ENCODE data around the gene KCNQ5. TPM values are rescaled to one million over a fixed set of nuclear protein-coding genes. Genes with fewer than 3 reads are reported as not detected.

The KCNQ5 gene
- total and polyA plus RNA-seq, 8 donors = 1.7 to 4.5 (median 2.5) TPM

GRCh38 chr6:72770959-72771358 lies 149.1 kb downstream of the KCNQ5 start:
- TF ChIP-seq, protein P1, sequence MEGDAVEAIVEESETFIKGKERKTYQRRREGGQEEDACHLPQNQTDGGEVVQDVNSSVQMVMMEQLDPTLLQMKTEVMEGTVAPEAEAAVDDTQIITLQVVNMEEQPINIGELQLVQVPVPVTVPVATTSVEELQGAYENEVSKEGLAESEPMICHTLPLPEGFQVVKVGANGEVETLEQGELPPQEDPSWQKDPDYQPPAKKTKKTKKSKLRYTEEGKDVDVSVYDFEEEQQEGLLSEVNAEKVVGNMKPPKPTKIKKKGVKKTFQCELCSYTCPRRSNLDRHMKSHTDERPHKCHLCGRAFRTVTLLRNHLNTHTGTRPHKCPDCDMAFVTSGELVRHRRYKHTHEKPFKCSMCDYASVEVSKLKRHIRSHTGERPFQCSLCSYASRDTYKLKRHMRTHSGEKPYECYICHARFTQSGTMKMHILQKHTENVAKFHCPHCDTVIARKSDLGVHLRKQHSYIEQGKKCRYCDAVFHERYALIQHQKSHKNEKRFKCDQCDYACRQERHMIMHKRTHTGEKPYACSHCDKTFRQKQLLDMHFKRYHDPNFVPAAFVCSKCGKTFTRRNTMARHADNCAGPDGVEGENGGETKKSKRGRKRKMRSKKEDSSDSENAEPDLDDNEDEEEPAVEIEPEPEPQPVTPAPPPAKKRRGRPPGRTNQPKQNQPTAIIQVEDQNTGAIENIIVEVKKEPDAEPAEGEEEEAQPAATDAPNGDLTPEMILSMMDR (IDR thresholded peaks at IDR 0.05) = no peak
- DNase-seq = no peak
- H3K36me3 ChIP-seq = no peaks in the 10 kb centered on the region
- H3K4me3 ChIP-seq = no peak overlapping the region
- no peaks in the 10 kb centered on the region for H3K4me1 ChIP-seq
- H3K27ac ChIP-seq = no peak overlapping the region
- no peak for ATAC-seq
- no peaks in the 10 kb centered on the region for H3K27me3 ChIP-seq
- no peaks in the 10 kb centered on the region for H3K9me3 ChIP-seq
- intact Hi-C loops (cut with DNase I) = no loop called here

GRCh38 chr6:72776456-72776855 lies 154.6 kb downstream of the KCNQ5 start:
- no peak for DNase-seq
- H3K27me3 ChIP-seq = no peaks in the 10 kb centered on the region
- H3K36me3 ChIP-seq = no peaks in the 10 kb centered on the region
- TF ChIP-seq, protein P1 (IDR thresholded peaks at IDR 0.05) = no peak
- H3K4me3 ChIP-seq = no peak overlapping the region
- intact Hi-C loops (cut with DNase I) = no loop called here
- no peaks in the 10 kb centered on the region for H3K9me3 ChIP-seq
- ATAC-seq = no peak
- H3K4me1 ChIP-seq = no peaks in the 10 kb centered on the region
- H3K27ac ChIP-seq = no peak overlapping the region

GRCh38 chr6:72781624-72782023 lies 159.8 kb downstream of the KCNQ5 start:
- ATAC-seq (no peak), DNase-seq (no peak)
- Histone ChIP-seq H3K9me3 (no peaks in the 10 kb centered on the region), H3K4me1 (no peaks in the 10 kb centered on the region), H3K27ac (no peak overlapping the region), H3K27me3 (no peaks in the 10 kb centered on the region), H3K36me3 (no peaks in the 10 kb centered on the region), H3K4me3 (no peak overlapping the region)
- intact Hi-C loops (cut with DNase I) = no loop called here
- TF ChIP-seq, protein P1 (IDR thresholded peaks at IDR 0.05) = no peak

GRCh38 chr6:72783035-72783434 lies 161.2 kb downstream of the KCNQ5 start:
- Histone ChIP-seq H3K36me3 (no peaks in the 10 kb centered on the region), H3K9me3 (no peaks in the 10 kb centered on the region), H3K27ac (peak overlapping the region in 1 of 2 donors; percentile 33), H3K4me1 (peaks cover 0 to 5% of the 10 kb centered on the region in 2 donors), H3K27me3 (no peaks in the 10 kb centered on the region), H3K4me3 (no peak overlapping the region)
- TF ChIP-seq, protein P1 (IDR thresholded peaks at IDR 0.05) = no peak
- peak; percentile 49 for ATAC-seq
- intact Hi-C loops (cut with DNase I) = no loop called here
- DNase-seq = peak in 1 of 4 donors; percentile 3

DNA sequence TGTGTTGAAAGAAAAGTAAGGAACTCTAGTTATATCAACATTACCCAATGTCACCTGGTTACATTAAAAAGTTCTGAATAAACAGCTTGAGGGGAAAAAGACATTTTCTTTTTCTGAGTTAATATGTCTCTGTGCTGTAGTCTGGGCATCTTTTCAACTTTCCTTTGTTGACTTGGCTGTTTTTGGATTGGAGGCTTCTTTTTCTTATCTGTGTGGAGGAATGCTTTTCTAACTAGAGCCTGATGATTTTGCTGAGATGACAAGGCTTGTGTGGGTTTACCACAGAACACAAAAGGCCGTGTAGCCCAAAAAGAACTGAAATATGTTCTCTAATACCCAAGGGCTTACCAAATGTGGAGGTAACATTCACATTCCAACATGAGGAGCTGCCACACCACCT lies 161.8 kb downstream of the KCNQ5 start:
- Histone ChIP-seq H3K36me3 (no peaks in the 10 kb centered on the region), H3K4me3 (no peak overlapping the region), H3K4me1 (peaks cover 0 to 5% of the 10 kb centered on the region in 2 donors), H3K9me3 (no peaks in the 10 kb centered on the region), H3K27ac (peak overlapping the region in 1 of 2 donors; percentile 33), H3K27me3 (no peaks in the 10 kb centered on the region)
- TF ChIP-seq, protein P1 (IDR thresholded peaks at IDR 0.05) = no peak
- intact Hi-C loops (cut with DNase I) = no loop called here
- peak in 2 of 4 donors; percentile 10 to 35 for DNase-seq
- peak; percentile 49 for ATAC-seq

All from left lung (tissue), 10 donors.